CD4-positive, CD25-positive, alpha-beta regulatory T cell (primary cell): Measurements from ENCODE around the gene RPRD1B. TPM values are rescaled to one million over a fixed set of nuclear protein-coding genes. Genes with fewer than 3 reads are reported as not detected.
A peak's percentile ranks its signal among the peaks of the same experiment; 100 is the strongest.

Source experiments
- ATAC-seq, 2 donors: fragments of 150-1000 bp; cut with Tn5 transposase; one replicate each; pipeline ENCODE4 v1.10.0; 2021; ENCODE audit warnings: low read depth in 2 of 2, moderate number of reproducible peaks in 2 of 2, moderate library complexity in 1 of 2
- DNase-seq, 3 donors: peaks; one replicate each; pipeline versions ENCODE4 v3.0.0 to v3.0.0-alpha.2; 2012 to 2022; ENCODE audit warnings: mixed read lengths in 1 of 3
- H3K27ac ChIP-seq: one replicate; pipeline ENCODE4 v1.7.0; 2013; ENCODE audit warnings: mild to moderate bottlenecking, low read length; ENCODE audit not compliant: insufficient read depth, poor library complexity, severe bottlenecking
- H3K27me3 ChIP-seq: one replicate; pipeline ENCODE4 v1.7.0; 2013; ENCODE audit warnings: low read length; ENCODE audit not compliant: control insufficient read depth, insufficient read depth
- H3K36me3 ChIP-seq: one replicate; pipeline ENCODE4 v1.7.0; 2013; ENCODE audit warnings: mild to moderate bottlenecking, low read length, moderate library complexity; ENCODE audit not compliant: control insufficient read depth, insufficient read depth
- H3K4me1 ChIP-seq: 2 replicates; pipeline ENCODE4 v1.7.0; 2013; ENCODE audit warnings: mild to moderate bottlenecking, low read length; ENCODE audit not compliant: insufficient read depth, control insufficient read depth, poor library complexity, severe bottlenecking
- H3K4me3 ChIP-seq: one replicate; pipeline ENCODE4 v1.7.0; 2013; ENCODE audit warnings: low read depth, mild to moderate bottlenecking, low read length, moderate library complexity
- H3K9me3 ChIP-seq, 2 experiments: 1 replicate in 1 of 2; 2 replicates in 1 of 2; pipeline ENCODE4 v1.7.0; 2013; ENCODE audit warnings: low read length in 2 of 2, mild to moderate bottlenecking in 1 of 2, moderate library complexity in 1 of 2; ENCODE audit not compliant: control insufficient read depth in 2 of 2
- H3K27ac Mint-ChIP-seq, 3 donors: one replicate each; pipeline ENCODE4 v1.8.0; 2020 to 2022; ENCODE audit warnings: mild to moderate bottlenecking in 3 of 3, mixed read lengths in 3 of 3, moderate library complexity in 2 of 3
- H3K27me3 Mint-ChIP-seq: one replicate; pipeline ENCODE4 v1.8.0; 2022; ENCODE audit warnings: mild to moderate bottlenecking, mixed read lengths
- H3K36me3 Mint-ChIP-seq: one replicate; pipeline ENCODE4 v1.8.0; 2020; ENCODE audit warnings: mixed read lengths
- H3K4me1 Mint-ChIP-seq, 4 donors: one replicate each; pipeline ENCODE4 v1.8.0; 2020 to 2022; ENCODE audit warnings: mixed read lengths in 4 of 4, mild to moderate bottlenecking in 1 of 4
- H3K4me3 Mint-ChIP-seq, 4 donors: one replicate each; pipeline ENCODE4 v1.8.0; 2020 to 2022; ENCODE audit warnings: mild to moderate bottlenecking in 4 of 4, mixed read lengths in 4 of 4, moderate library complexity in 3 of 4
- H3K9me3 Mint-ChIP-seq, 7 donors: one replicate each; pipeline ENCODE4 v1.8.0; 2020 to 2022; ENCODE audit warnings: mixed read lengths in 7 of 7, mild to moderate bottlenecking in 3 of 7, moderate library complexity in 2 of 7
- polyA plus RNA-seq, 4 donors: library from polyadenylated mRNA; unstranded; fragments of 300-500 nt; fragmentation: Illumina TruSeq; gene quantifications; one replicate each; pipeline ENCODE4 v1.2.3, GENCODE V29; 2021
- total RNA-seq: library from RNA; stranded (reverse); gene quantifications from one replicate; pipeline ENCODE4 v1.2.3, GENCODE V29; 2022

Gene RPRD1B
- total and polyA plus RNA-seq, 5 donors from 2014 or later: 3.8 to 54.0 (median 4.4) TPM

DNA sequence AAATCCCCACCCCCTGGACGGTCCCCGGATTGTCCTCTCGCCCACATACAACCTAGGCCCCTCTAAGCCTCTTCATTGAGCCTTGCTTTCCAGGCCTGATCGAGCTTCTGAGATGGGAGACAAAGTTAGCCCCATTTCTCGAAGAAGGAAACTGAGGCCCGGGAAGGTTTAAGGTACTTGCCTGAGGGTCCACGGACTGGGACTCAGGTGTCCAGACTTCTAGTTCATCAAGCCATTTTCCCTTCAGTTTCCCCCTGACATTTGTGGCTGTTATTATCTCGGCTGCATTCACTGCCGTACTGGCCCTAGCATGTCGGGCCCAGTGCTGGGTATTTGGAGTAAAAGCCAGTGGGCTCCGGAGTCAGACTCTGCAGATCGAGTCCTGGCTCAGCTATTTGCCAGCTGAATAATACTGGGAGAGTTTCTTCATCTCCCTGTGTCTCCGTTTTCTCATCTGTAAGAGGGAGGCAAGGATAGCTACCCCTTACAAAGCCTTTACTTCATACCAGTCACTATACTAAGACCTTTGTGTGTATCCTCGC, 633 bp downstream of the RPRD1B start:
- Mint-ChIP-seq H3K36me3 (peaks cover 13% of the 10 kb centered on the region), H3K9me3 (no peaks in the 10 kb centered on the region), H3K4me1 (peaks cover 42 to 87% (median 58%) of the 10 kb centered on the region in 4 donors), H3K4me3 (peak overlapping the region; percentile 96 to 99 (median 97)), H3K27me3 (no peaks in the 10 kb centered on the region), H3K27ac (peak overlapping the region; percentile 98 to 99 (median 98))
- H3K4me3 ChIP-seq: peak overlapping the region; percentile 93
- no peaks in the 10 kb centered on the region for H3K9me3 ChIP-seq
- H3K4me1 ChIP-seq: peaks cover 49% of the 10 kb centered on the region
- DNase-seq: no peak
- ATAC-seq: no peak
- H3K27ac ChIP-seq: peak overlapping the region; percentile 93
- no peaks in the 10 kb centered on the region for H3K27me3 ChIP-seq
- H3K36me3 ChIP-seq: peaks cover 9% of the 10 kb centered on the region

DNA sequence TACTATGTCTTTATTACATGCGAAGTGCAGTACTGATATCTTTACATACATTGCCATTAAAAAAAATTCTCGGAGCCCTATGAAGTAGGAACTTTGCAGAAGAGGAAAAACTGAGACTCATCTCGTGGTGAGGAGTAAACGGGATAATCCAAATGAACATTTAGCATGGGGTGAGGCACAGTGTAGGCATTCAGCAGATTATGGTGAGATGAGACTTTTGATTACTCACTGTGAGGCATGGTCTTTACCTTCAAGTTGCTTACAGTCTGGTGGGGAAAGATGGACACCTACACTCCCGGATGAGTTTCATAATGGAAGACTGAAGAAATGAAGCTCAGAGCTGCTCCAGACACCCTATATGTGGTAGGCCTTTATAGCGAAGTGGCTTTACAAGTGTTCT, 1.4 kb downstream of the RPRD1B start:
- peaks cover 40 to 82% (median 54%) of the 10 kb centered on the region in 4 donors for H3K4me1 Mint-ChIP-seq

DNA sequence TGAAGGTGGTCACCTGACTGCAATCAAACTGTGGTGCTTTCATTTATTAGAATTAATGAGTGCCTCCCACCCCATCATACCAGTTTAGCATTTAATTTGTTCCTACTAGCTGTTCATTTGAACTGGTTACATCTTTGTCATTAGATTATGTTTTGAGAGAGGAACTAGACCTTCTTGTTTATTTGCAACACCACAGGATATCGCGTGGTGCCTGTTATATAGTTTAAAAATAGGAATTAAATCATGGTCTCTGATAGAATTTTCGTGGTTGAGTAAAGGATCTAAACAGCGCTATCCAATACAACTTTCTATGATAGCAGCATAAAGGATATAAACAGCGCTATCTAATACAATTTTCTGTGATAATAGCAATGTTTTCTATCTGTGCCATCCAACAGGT, 2.8 kb downstream of the RPRD1B start:
- H3K27me3 Mint-ChIP-seq: no peaks in the 10 kb centered on the region

More for the DNA sequence above, 1.4 kb downstream of the RPRD1B start:
- H3K36me3 Mint-ChIP-seq: peaks cover 11% of the 10 kb centered on the region
- no peaks in the 10 kb centered on the region for H3K27me3 ChIP-seq
- H3K4me1 ChIP-seq: peaks cover 49% of the 10 kb centered on the region
- H3K9me3 Mint-ChIP-seq: no peaks in the 10 kb centered on the region
- H3K36me3 ChIP-seq: peaks cover 14% of the 10 kb centered on the region
- ATAC-seq: no peak
- H3K9me3 ChIP-seq: no peaks in the 10 kb centered on the region
- H3K27ac Mint-ChIP-seq: peak overlapping the region in 2 of 3 donors; percentile 98 to 99
- H3K4me3 ChIP-seq: peak overlapping the region; percentile 93
- no peaks in the 10 kb centered on the region for H3K27me3 Mint-ChIP-seq
- H3K27ac ChIP-seq: no peak overlapping the region
- DNase-seq: no peak
- peak overlapping the region; percentile 96 to 99 (median 97) for H3K4me3 Mint-ChIP-seq

DNA sequence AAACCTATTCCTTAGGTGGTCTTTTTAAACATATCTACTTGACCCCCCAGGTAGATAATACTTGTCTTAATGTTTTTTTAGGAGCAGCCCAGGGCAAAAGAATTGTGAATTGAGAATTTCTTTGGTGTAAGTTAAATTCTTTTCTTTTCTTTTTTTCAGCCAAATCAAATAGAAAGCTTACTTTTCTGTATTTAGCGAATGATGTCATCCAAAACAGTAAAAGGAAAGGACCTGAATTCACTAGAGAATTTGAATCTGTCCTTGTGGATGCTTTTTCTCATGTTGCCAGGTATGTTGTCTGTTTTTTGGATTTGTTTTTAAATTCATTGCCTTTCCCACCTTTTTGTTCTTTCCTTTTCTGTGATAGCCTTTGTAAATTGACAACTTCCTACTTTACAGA, 6.7 kb downstream of the RPRD1B start:
- H3K4me1 Mint-ChIP-seq: peaks cover 31 to 66% (median 42%) of the 10 kb centered on the region in 4 donors
- peak overlapping the region in 1 of 3 donors; percentile 23 for H3K27ac Mint-ChIP-seq
- no peak overlapping the region for H3K27ac ChIP-seq
- peaks cover 28% of the 10 kb centered on the region for H3K36me3 Mint-ChIP-seq
- peaks cover 0 to 3% (median 0%) of the 10 kb centered on the region in 7 donors for H3K9me3 Mint-ChIP-seq
- no peak for ATAC-seq
- H3K4me1 ChIP-seq: peaks cover 19% of the 10 kb centered on the region
- H3K27me3 Mint-ChIP-seq: no peaks in the 10 kb centered on the region
- no peak for DNase-seq
- peak overlapping the region in 1 of 4 donors; percentile 60 for H3K4me3 Mint-ChIP-seq
- no peaks in the 10 kb centered on the region for H3K27me3 ChIP-seq
- no peaks in the 10 kb centered on the region for H3K9me3 ChIP-seq
- H3K4me3 ChIP-seq: no peak overlapping the region
- H3K36me3 ChIP-seq: peaks cover 60% of the 10 kb centered on the region

More for the DNA sequence above, 2.8 kb downstream of the RPRD1B start:
- Histone ChIP-seq H3K27ac (no peak overlapping the region), H3K27me3 (no peaks in the 10 kb centered on the region), H3K9me3 (no peaks in the 10 kb centered on the region), H3K4me1 (peaks cover 45% of the 10 kb centered on the region), H3K36me3 (peaks cover 27% of the 10 kb centered on the region), H3K4me3 (peak overlapping the region; percentile 26)
- H3K27ac Mint-ChIP-seq: peak overlapping the region in 1 of 3 donors; percentile 54
- peak overlapping the region; percentile 61 to 97 (median 74) for H3K4me3 Mint-ChIP-seq
- no peaks in the 10 kb centered on the region for H3K9me3 Mint-ChIP-seq
- peaks cover 13% of the 10 kb centered on the region for H3K36me3 Mint-ChIP-seq
- DNase-seq: no peak
- ATAC-seq: no peak
- peaks cover 38 to 81% (median 47%) of the 10 kb centered on the region in 4 donors for H3K4me1 Mint-ChIP-seq

DNA sequence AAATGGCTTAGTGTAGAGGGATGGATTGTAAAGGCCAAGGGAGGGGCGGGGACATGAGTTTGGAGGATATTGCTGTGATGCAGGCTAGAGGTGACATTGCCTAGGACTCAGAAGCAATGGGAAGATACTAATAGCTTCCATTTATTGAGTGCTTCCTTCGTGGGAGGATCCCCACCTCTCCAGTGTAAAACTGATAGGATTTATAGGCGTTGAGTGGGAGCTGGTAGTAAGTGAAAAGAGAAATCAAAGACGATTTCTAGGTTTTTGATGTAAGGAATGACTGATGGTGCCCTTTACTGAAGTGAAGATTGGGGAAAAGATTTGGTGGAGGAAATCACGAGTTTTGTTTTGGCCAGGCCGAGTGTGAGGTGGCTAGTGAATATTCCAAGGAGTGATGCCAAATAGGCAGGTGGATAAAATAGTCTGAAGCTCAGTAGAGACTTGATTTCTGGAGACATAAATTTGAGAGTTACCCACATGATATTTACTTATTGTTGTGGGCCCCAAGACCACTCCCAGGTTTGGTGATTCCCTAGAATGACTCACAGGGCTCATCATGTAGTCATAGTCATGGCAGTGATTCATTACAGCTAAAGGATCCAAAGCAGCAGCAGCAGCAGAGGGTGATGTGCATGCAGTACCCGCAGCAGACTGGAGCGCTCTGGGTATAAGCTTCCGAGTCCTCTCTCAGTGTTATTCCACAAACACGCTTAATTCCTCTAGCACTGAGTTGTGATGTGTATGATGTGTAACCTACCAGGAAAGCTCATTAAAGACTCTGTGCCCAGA, 10.2 kb downstream of the RPRD1B start:
- H3K4me1 Mint-ChIP-seq: peaks cover 24 to 53% (median 35%) of the 10 kb centered on the region in 4 donors
- H3K4me3 Mint-ChIP-seq: peak overlapping the region in 1 of 4 donors; percentile 27
- peaks cover 26% of the 10 kb centered on the region for H3K36me3 Mint-ChIP-seq
- peaks cover 0 to 3% (median 0%) of the 10 kb centered on the region in 7 donors for H3K9me3 Mint-ChIP-seq
- Histone ChIP-seq H3K27me3 (no peaks in the 10 kb centered on the region), H3K9me3 (no peaks in the 10 kb centered on the region), H3K4me3 (no peak overlapping the region), H3K27ac (no peak overlapping the region), H3K4me1 (no peaks in the 10 kb centered on the region), H3K36me3 (peaks cover 77% of the 10 kb centered on the region)
- ATAC-seq: no peak
- H3K27ac Mint-ChIP-seq: peak overlapping the region in 1 of 3 donors; percentile 26
- DNase-seq: no peak
- H3K27me3 Mint-ChIP-seq: no peaks in the 10 kb centered on the region

DNA sequence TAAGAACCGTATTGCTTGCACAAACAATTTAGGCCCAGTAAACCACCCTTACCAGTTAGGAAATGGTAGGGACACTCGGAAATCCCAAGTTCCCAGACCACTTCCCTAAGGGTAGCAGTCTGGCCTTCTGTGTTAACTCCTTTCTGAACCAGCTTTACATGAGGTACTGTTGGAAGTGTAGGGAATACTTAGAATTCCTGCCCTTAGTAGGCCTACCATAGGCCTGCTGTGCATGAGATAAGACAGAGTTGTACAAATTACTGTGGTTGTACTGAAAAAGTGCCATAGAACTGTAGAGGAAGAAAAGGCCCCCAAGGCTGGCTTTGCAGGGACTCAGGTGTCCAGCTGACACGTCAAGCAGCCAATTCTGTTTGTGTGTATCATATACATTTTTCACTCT, 11.1 kb downstream of the RPRD1B start:
- no peaks in the 10 kb centered on the region for H3K27me3 Mint-ChIP-seq
- Histone ChIP-seq H3K4me1 (no peaks in the 10 kb centered on the region), H3K4me3 (no peak overlapping the region), H3K9me3 (no peaks in the 10 kb centered on the region), H3K27ac (no peak overlapping the region), H3K27me3 (no peaks in the 10 kb centered on the region), H3K36me3 (peaks cover 78% of the 10 kb centered on the region)
- H3K36me3 Mint-ChIP-seq: peaks cover 28% of the 10 kb centered on the region
- ATAC-seq (no peak), DNase-seq (no peak)
- H3K4me1 Mint-ChIP-seq: peaks cover 27 to 51% (median 37%) of the 10 kb centered on the region in 4 donors
- H3K4me3 Mint-ChIP-seq: no peak overlapping the region
- peaks cover 0 to 3% (median 0%) of the 10 kb centered on the region in 7 donors for H3K9me3 Mint-ChIP-seq
- no peak overlapping the region for H3K27ac Mint-ChIP-seq

- DNase-seq (no peak), ATAC-seq (no peak)
- Histone ChIP-seq H3K36me3 (peaks cover 73% of the 10 kb centered on the region), H3K4me3 (no peak overlapping the region), H3K27ac (no peak overlapping the region), H3K27me3 (no peaks in the 10 kb centered on the region), H3K4me1 (no peaks in the 10 kb centered on the region), H3K9me3 (no peaks in the 10 kb centered on the region)
- Mint-ChIP-seq H3K27ac (peak overlapping the region in 2 of 3 donors; percentile 65 to 92), H3K4me1 (peaks cover 27 to 50% (median 47%) of the 10 kb centered on the region in 4 donors), H3K9me3 (peaks cover 0 to 3% (median 0%) of the 10 kb centered on the region in 7 donors), H3K36me3 (peaks cover 30% of the 10 kb centered on the region), H3K27me3 (no peaks in the 10 kb centered on the region), H3K4me3 (no peak overlapping the region)
These were observed 13.0 kb downstream of the RPRD1B start for GRCh38 chr20:38046572-38046971.
